Neutrophil (primary cell): ENCODE measurements around the gene DMRTA1.
A peak's percentile ranks its signal among the peaks of the same experiment; 100 is the strongest.

Source experiments
- H3K27ac ChIP-seq: fragments of 200-600 bp; sonication (generic); 2 replicates; pipeline ENCODE4 v1.5.1; 2016; ENCODE audit warnings: mild to moderate bottlenecking, moderate library complexity
- H3K27me3 ChIP-seq: fragments of 200-600 bp; sonication (generic); 2 replicates; pipeline ENCODE4 v1.6.0; 2016; ENCODE audit warnings: mild to moderate bottlenecking
- H3K36me3 ChIP-seq: fragments of 200-600 bp; sonication (generic); 2 replicates; pipeline ENCODE4 v1.5.1; 2017
- H3K4me1 ChIP-seq, 2 experiments: fragments of 200-600 bp in 1 of 2; sonication (generic) in 1 of 2; 1 replicate in 1 of 2; 2 replicates in 1 of 2; pipeline versions ENCODE4 v1.5.1 to v1.6.1; 2013 to 2016; ENCODE audit warnings: low read depth in 1 of 2, low read length in 1 of 2, mild to moderate bottlenecking in 1 of 2, moderate library complexity in 1 of 2; ENCODE audit not compliant: control insufficient read depth in 1 of 2, insufficient read depth in 1 of 2
- H3K4me3 ChIP-seq, 2 experiments: fragments of 200-600 bp in 1 of 2; sonication (generic) in 1 of 2; 1 replicate in 1 of 2; 2 replicates in 1 of 2; pipeline ENCODE4 v1.5.1; 2013 to 2016; ENCODE audit warnings: low read depth in 1 of 2, low read length in 1 of 2, mild to moderate bottlenecking in 1 of 2, moderate library complexity in 1 of 2
- H3K9me3 ChIP-seq: fragments of 200-600 bp; sonication (generic); 2 replicates; pipeline ENCODE4 v1.5.1; 2016
- CTCF ChIP-seq: fragments of 200-600 bp; sonication (generic); IDR thresholded peaks from 2 replicates; pipeline ENCODE4 v1.5.1; 2016; ENCODE audit warnings: antibody characterized with exemption

Gene DMRTA1

GRCh38 chr9:22440841-22441240 is 5.8 kb upstream of the DMRTA1 start:
- Histone ChIP-seq H3K4me1 (no peaks in the 10 kb centered on the region), H3K27me3 (peaks cover 31% of the 10 kb centered on the region), H3K27ac (no peak overlapping the region), H3K9me3 (no peaks in the 10 kb centered on the region), H3K4me3 (no peak overlapping the region), H3K36me3 (no peaks in the 10 kb centered on the region)
- TF ChIP-seq CTCF = no peak

- peak overlapping the region in 1 of 2 experiments; percentile 15 for H3K4me3 ChIP-seq
- peaks cover 91% of the 10 kb centered on the region for H3K27me3 ChIP-seq
Measured at GRCh38 chr9:22446950-22447617, 460 bp downstream of the DMRTA1 start.

GRCh38 chr9:22447618-22448305 is 1.1 kb downstream of the DMRTA1 start:
- peaks cover 86% of the 10 kb centered on the region for H3K27me3 ChIP-seq
- TF ChIP-seq CTCF = no peak
- peak overlapping the region in 1 of 2 experiments; percentile 15 for H3K4me3 ChIP-seq
- H3K36me3 ChIP-seq = no peaks in the 10 kb centered on the region
- H3K9me3 ChIP-seq = no peaks in the 10 kb centered on the region
- H3K4me1 ChIP-seq = peaks cover 0 to 8% of the 10 kb centered on the region in 2 experiments
- no peak overlapping the region for H3K27ac ChIP-seq

More at GRCh38 chr9:22446950-22447617, 460 bp downstream of the DMRTA1 start:
- Histone ChIP-seq H3K9me3 (no peaks in the 10 kb centered on the region), H3K4me1 (peaks cover 0 to 8% of the 10 kb centered on the region in 2 experiments), H3K27ac (no peak overlapping the region), H3K36me3 (no peaks in the 10 kb centered on the region)
- no peak for TF ChIP-seq CTCF

GRCh38 chr9:22449719-22450118 is 3.1 kb downstream of the DMRTA1 start:
- H3K4me1 ChIP-seq = peaks cover 0 to 8% of the 10 kb centered on the region in 2 experiments
- no peak overlapping the region for H3K27ac ChIP-seq
- no peak overlapping the region for H3K4me3 ChIP-seq
- H3K9me3 ChIP-seq = no peaks in the 10 kb centered on the region
- H3K27me3 ChIP-seq = peaks cover 83% of the 10 kb centered on the region
- TF ChIP-seq CTCF = no peak
- H3K36me3 ChIP-seq = no peaks in the 10 kb centered on the region

- TF ChIP-seq CTCF = peak; percentile 70
- no peak overlapping the region for H3K27ac ChIP-seq
- H3K9me3 ChIP-seq = no peaks in the 10 kb centered on the region
Measured at GRCh38 chr9:22452415-22453010, 5.9 kb downstream of the DMRTA1 start.

More at GRCh38 chr9:22452415-22453010, 5.9 kb downstream of the DMRTA1 start:
- Histone ChIP-seq H3K27me3 (peaks cover 59% of the 10 kb centered on the region), H3K4me1 (no peaks in the 10 kb centered on the region), H3K4me3 (no peak overlapping the region), H3K36me3 (no peaks in the 10 kb centered on the region)
